Measurements from ENCODE around the gene DSG2. TPM values are rescaled to one million over a fixed set of nuclear protein-coding genes. Genes with fewer than 3 reads are reported as not detected.
A peak's percentile ranks its signal among the peaks of the same experiment; 100 is the strongest.

The DSG2 gene
- total RNA-seq, 1 donor from 2014 or later: 65.6 TPM

DNA sequence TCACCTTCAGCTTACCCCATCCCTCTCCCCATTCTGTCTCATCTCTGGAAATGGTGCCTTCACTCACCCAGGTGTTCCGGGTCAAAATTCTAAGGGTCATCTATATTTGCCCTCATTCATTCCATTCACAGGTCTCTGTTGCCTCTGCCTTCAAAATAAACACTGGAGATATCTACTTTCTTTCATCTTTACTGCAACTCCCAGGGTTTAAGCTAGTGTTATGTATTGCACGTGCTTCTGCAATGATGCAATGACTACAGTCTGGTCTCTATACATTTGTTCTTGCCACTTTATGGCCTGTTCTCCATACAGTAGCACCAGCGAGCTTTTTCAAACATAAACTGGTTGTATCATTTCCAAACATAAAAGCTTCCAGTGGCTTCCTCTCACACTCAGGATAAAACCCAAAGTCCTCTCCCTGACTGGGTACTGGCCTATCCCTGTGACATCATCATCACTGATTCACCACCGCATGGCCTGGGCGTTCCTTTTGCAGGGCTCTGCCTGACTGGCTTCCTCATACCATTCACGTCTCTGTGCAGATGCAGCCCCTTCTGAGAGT lies 14.3 kb downstream of the DSG2 start:
- Histone ChIP-seq H3K9me3 (ENCODE audit: low read depth) (no peaks in the 10 kb centered on the region), H3K9ac (no peak overlapping the region), H4K20me1 (ENCODE audit: low read depth) (peaks cover 8% of the 10 kb centered on the region), H3K36me3 (no peaks in the 10 kb centered on the region), H3K27me3 (no peaks in the 10 kb centered on the region), H3K27ac (no peak overlapping the region), H3F3A (ENCODE audit: low read depth) (no peaks in the 10 kb centered on the region), H3K4me1 (no peaks in the 10 kb centered on the region), H3K79me2 (ENCODE audit: low read depth) (peaks cover 92% of the 10 kb centered on the region), H3K4me3 (no peak overlapping the region), H2AFZ (replicated peaks) (no peak overlapping the region), H3K4me2 (no peak overlapping the region)
- TF ChIP-seq EZH2 (IDR thresholded peaks at IDR 0.05) (no peak), EZH2phosphoT487 (IDR thresholded peaks at IDR 0.05) (no peak)
- TF ChIP-seq, protein P1, sequence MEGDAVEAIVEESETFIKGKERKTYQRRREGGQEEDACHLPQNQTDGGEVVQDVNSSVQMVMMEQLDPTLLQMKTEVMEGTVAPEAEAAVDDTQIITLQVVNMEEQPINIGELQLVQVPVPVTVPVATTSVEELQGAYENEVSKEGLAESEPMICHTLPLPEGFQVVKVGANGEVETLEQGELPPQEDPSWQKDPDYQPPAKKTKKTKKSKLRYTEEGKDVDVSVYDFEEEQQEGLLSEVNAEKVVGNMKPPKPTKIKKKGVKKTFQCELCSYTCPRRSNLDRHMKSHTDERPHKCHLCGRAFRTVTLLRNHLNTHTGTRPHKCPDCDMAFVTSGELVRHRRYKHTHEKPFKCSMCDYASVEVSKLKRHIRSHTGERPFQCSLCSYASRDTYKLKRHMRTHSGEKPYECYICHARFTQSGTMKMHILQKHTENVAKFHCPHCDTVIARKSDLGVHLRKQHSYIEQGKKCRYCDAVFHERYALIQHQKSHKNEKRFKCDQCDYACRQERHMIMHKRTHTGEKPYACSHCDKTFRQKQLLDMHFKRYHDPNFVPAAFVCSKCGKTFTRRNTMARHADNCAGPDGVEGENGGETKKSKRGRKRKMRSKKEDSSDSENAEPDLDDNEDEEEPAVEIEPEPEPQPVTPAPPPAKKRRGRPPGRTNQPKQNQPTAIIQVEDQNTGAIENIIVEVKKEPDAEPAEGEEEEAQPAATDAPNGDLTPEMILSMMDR (IDR thresholded peaks at IDR 0.05): no peak
- no peak overlapping the region for H3K27ac Mint-ChIP-seq
- DNase-seq (ENCODE audit: low spot score): no peak
- H3K4me3 Mint-ChIP-seq: no peak overlapping the region
- H3K9me3 Mint-ChIP-seq: peaks cover 2% of the 10 kb centered on the region
- H3K4me1 Mint-ChIP-seq: no peaks in the 10 kb centered on the region
- no peaks in the 10 kb centered on the region for H3K27me3 Mint-ChIP-seq (ENCODE audit: insufficient read depth, low read depth)
- no peaks in the 10 kb centered on the region for H3K36me3 Mint-ChIP-seq

DNA sequence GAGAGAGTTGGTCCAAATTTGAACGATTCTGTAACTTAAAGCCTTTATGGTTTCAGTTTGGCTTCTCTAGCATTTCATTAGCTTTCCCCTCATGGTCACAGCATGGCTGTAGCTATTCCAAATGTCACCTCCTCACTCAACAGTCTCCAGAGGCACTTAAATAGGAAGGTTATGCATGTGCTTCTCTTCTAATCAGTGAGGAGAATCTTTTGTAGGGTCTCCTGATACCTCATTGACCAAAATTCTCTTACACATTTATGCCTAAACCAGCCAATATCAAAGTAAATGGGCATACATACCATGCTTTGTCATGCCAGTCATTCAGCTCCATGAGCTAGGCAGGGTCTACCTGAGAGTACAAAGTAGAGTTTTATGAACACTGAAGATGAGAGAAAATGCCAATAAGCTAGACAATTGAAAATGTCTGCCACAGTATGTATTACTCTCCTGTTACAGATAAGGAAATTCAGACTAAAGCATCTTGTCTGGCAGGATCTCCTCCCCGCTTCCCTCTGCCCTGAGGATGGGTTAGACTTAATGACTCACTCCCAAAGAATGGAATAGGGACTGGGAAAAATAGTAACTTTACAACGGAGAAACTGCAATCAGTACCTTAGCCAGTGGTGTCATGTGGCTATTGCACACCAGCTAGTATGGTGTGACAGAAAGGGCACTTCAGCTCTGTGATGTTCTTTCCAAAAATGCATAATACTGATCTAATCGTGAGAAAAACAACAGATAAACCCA lies 15.4 kb downstream of the DSG2 start:
- Histone ChIP-seq H3K4me2 (no peak overlapping the region), H4K20me1 (ENCODE audit: low read depth) (peaks cover 13% of the 10 kb centered on the region), H3K9ac (no peak overlapping the region), H3K27ac (no peak overlapping the region), H3F3A (ENCODE audit: low read depth) (no peaks in the 10 kb centered on the region), H3K9me3 (ENCODE audit: low read depth) (no peaks in the 10 kb centered on the region), H3K4me3 (no peak overlapping the region), H3K4me1 (no peaks in the 10 kb centered on the region), H2AFZ (replicated peaks) (no peak overlapping the region), H3K79me2 (ENCODE audit: low read depth) (peaks cover 92% of the 10 kb centered on the region), H3K27me3 (no peaks in the 10 kb centered on the region), H3K36me3 (no peaks in the 10 kb centered on the region)
- no peaks in the 10 kb centered on the region for H3K27me3 Mint-ChIP-seq (ENCODE audit: insufficient read depth, low read depth)
- no peak overlapping the region for H3K4me3 Mint-ChIP-seq
- no peaks in the 10 kb centered on the region for H3K9me3 Mint-ChIP-seq
- H3K27ac Mint-ChIP-seq: no peak overlapping the region
- H3K4me1 Mint-ChIP-seq: no peaks in the 10 kb centered on the region
- TF ChIP-seq EZH2 (IDR thresholded peaks at IDR 0.05) (no peak), EZH2phosphoT487 (IDR thresholded peaks at IDR 0.05) (no peak)
- TF ChIP-seq, protein P1 (IDR thresholded peaks at IDR 0.05): no peak
- no peak for DNase-seq (ENCODE audit: low spot score)
- H3K36me3 Mint-ChIP-seq: no peaks in the 10 kb centered on the region

DNA sequence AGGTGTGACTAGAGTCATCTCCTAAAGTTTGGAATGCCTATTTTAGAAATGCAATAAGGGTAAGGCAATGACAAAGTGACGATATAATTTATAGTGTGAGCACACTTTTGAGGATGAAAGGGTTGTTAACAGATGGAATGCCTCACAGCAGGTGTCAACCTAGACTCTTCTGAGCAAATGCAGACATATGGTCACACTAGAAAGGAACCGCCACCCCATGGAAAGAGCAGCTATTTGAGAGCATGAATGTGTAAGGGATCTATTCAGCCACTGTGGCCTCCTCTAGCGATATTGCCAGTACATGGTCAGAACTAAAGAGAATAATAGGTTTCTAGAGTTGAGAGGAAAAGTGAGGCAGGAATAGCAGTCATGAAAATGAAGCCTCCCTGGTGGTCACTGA lies 18.5 kb downstream of the DSG2 start:
- Histone ChIP-seq H3F3A (ENCODE audit: low read depth) (no peaks in the 10 kb centered on the region), H2AFZ (replicated peaks) (no peak overlapping the region), H3K4me2 (no peak overlapping the region), H3K4me3 (no peak overlapping the region), H3K9me3 (ENCODE audit: low read depth) (no peaks in the 10 kb centered on the region), H3K27me3 (no peaks in the 10 kb centered on the region), H3K4me1 (no peaks in the 10 kb centered on the region), H3K9ac (no peak overlapping the region), H4K20me1 (ENCODE audit: low read depth) (peaks cover 13% of the 10 kb centered on the region), H3K36me3 (peaks cover 9% of the 10 kb centered on the region), H3K79me2 (ENCODE audit: low read depth) (peaks cover 64% of the 10 kb centered on the region), H3K27ac (no peak overlapping the region)
- no peaks in the 10 kb centered on the region for H3K27me3 Mint-ChIP-seq (ENCODE audit: insufficient read depth, low read depth)
- no peaks in the 10 kb centered on the region for H3K9me3 Mint-ChIP-seq
- no peaks in the 10 kb centered on the region for H3K4me1 Mint-ChIP-seq
- H3K27ac Mint-ChIP-seq: no peak overlapping the region
- H3K36me3 Mint-ChIP-seq: peaks cover 2% of the 10 kb centered on the region
- TF ChIP-seq EZH2phosphoT487 (IDR thresholded peaks at IDR 0.05) (no peak), EZH2 (IDR thresholded peaks at IDR 0.05) (no peak)
- TF ChIP-seq, protein P1 (IDR thresholded peaks at IDR 0.05): no peak
- no peak overlapping the region for H3K4me3 Mint-ChIP-seq
- DNase-seq (ENCODE audit: low spot score): peak; percentile 14
